Endothelial cell of umbilical vein (primary cell): ENCODE data around the gene MYT1. TPM values are rescaled to one million over a fixed set of nuclear protein-coding genes. Genes with fewer than 3 reads are reported as not detected.

ENCODE experiments used
- BruUV-seq: library from RNA; stranded (reverse); fragments of 400-500 nt; replicated peaks from 2 replicates; lab custom pipeline; 2021; lab: Mats Ljungman, UMichigan
- CTCF ChIA-PET: fragments of 300-600, 350-600 bp; sonication (Branson Sonifier 250); formaldehyde crosslinking; loops from one replicate; lab custom pipeline; 2021; ENCODE audit warnings: antibody characterized with exemption, inconsistent platforms; lab: Charles Lee
- POLR2A ChIA-PET: fragments of 300-600, 350-600 bp; sonication (Branson Sonifier 250); formaldehyde crosslinking; loops from one replicate; lab custom pipeline; 2021; ENCODE audit warnings: antibody characterized with exemption, inconsistent platforms; lab: Charles Lee
- DNase-seq: peaks from one replicate; pipeline ENCODE4 v3.0.0-alpha.2; 2011; ENCODE audit warnings: low read depth, low spot score
- FAIRE-seq: peaks from 2 replicates; lab custom pipeline; 2011; peaks lifted over from hg19 to GRCh38; lab: Jason Lieb, UNC
- H2AFZ ChIP-seq: 2 replicates; pipeline ENCODE4 v1.6.0; 2012; ENCODE audit warnings: low read depth, low read length, control low read depth, inconsistent platforms
- H3K27ac ChIP-seq: 2 replicates; pipeline ENCODE4 v1.5.1; 2011; ENCODE audit warnings: low read depth, mild to moderate bottlenecking, control low read depth, low read length, moderate library complexity; ENCODE audit not compliant: insufficient read depth
- H3K27me3 ChIP-seq, 2 experiments: 2 replicates each; pipeline versions ENCODE4 v1.6.0 to v1.6.1; 2011; ENCODE audit warnings: low read length in 2 of 2, mixed read lengths in 1 of 2; ENCODE audit not compliant: control insufficient read depth in 2 of 2, insufficient read depth in 2 of 2
- H3K36me3 ChIP-seq, 2 experiments: 2 replicates in 1 of 2; 3 replicates in 1 of 2; pipeline ENCODE4 v1.5.1; 2011; ENCODE audit warnings: low read length in 2 of 2, mild to moderate bottlenecking in 1 of 2, moderate library complexity in 1 of 2; ENCODE audit not compliant: control insufficient read depth in 2 of 2, insufficient read depth in 2 of 2; ENCODE audit errors: extremely low read depth in 1 of 2
- H3K4me1 ChIP-seq: 3 replicates; pipeline ENCODE4 v1.5.1; 2011; ENCODE audit warnings: mild to moderate bottlenecking, low read length; ENCODE audit not compliant: control insufficient read depth, insufficient read depth; ENCODE audit errors: extremely low read depth
- H3K4me2 ChIP-seq: 2 replicates; pipeline ENCODE4 v1.6.1; 2011; ENCODE audit warnings: low read length, control low read depth, mixed read lengths; ENCODE audit not compliant: insufficient read depth
- H3K4me3 ChIP-seq, 3 experiments: fragments of 200-600 bp in 1 of 3; sonication (generic), shearing (Covaris generic) in 1 of 3; replicated peaks in 1 of 3; 2 replicates each; pipeline ENCODE4 v1.5.1; 2011 to 2016; ENCODE audit warnings: control low read depth in 3 of 3, low read length in 3 of 3, mild to moderate bottlenecking in 2 of 3, inconsistent platforms in 1 of 3, low read depth in 1 of 3, moderate library complexity in 1 of 3; ENCODE audit not compliant: insufficient read depth in 1 of 3
- H3K79me2 ChIP-seq: 2 replicates; pipeline ENCODE4 v1.6.0; 2012; ENCODE audit warnings: low read length, inconsistent platforms; ENCODE audit not compliant: control insufficient read depth, insufficient read depth
- H3K9ac ChIP-seq: replicated peaks from 2 replicates; pipeline ENCODE3; 2011; ENCODE audit warnings: low read length, control low read depth; ENCODE audit not compliant: insufficient read depth; ENCODE audit errors: extremely low read depth
- H3K9me1 ChIP-seq: replicated peaks from 3 replicates; pipeline ENCODE4 v1.6.0; 2011; ENCODE audit warnings: mild to moderate bottlenecking, low read length; ENCODE audit not compliant: control insufficient read depth, insufficient read depth; ENCODE audit errors: extremely low read depth
- H3K9me3 ChIP-seq: replicated peaks from 2 replicates; pipeline ENCODE4 v1.5.1; 2012; ENCODE audit warnings: low read length, inconsistent platforms; ENCODE audit not compliant: control insufficient read depth, insufficient read depth
- H4K20me1 ChIP-seq: replicated peaks from 2 replicates; pipeline ENCODE3; 2011; ENCODE audit warnings: mild to moderate bottlenecking, low read length; ENCODE audit not compliant: control insufficient read depth, insufficient read depth; ENCODE audit errors: extremely low read depth
- CTCF ChIP-seq, 2 donors: IDR thresholded peaks; 1 replicate in 1 of 2; 2 replicates in 1 of 2; pipeline ENCODE4 v1.5.1; 2011; ENCODE audit warnings: low read length in 2 of 2, mild to moderate bottlenecking in 2 of 2, moderate library complexity in 2 of 2, control low read depth in 1 of 2, inconsistent platforms in 1 of 2, low read depth in 1 of 2; ENCODE audit not compliant: insufficient read depth in 1 of 2; ENCODE audit errors: extremely low read depth in 1 of 2
- EZH2 ChIP-seq: IDR thresholded peaks from 2 replicates; pipeline ENCODE4 v1.6.1; 2012; ENCODE audit warnings: borderline replicate concordance, low read depth, mild to moderate bottlenecking, moderate library complexity, low read length, inconsistent platforms; ENCODE audit not compliant: severe bottlenecking
- FOS ChIP-seq: IDR thresholded peaks from 2 replicates; pipeline ENCODE4 v1.6.1; 2011; ENCODE audit warnings: mild to moderate bottlenecking, low read length, moderate library complexity, borderline replicate concordance; ENCODE audit not compliant: insufficient read depth
- GATA2 ChIP-seq: IDR thresholded peaks from 2 replicates; pipeline ENCODE4 v1.7.0; 2011; ENCODE audit warnings: low read depth, mild to moderate bottlenecking, moderate library complexity, mixed read lengths, low read length; ENCODE audit not compliant: insufficient read length, insufficient read depth
- JUN ChIP-seq: IDR thresholded peaks from 2 replicates; pipeline ENCODE4 v1.6.1; 2011; ENCODE audit warnings: borderline replicate concordance, low read depth; ENCODE audit not compliant: insufficient read length, insufficient read depth
- MAX ChIP-seq: IDR thresholded peaks from 2 replicates; pipeline ENCODE4 v1.6.1; 2011; ENCODE audit not compliant: insufficient read depth, insufficient read length
- MYC ChIP-seq: IDR thresholded peaks from one replicate; pipeline ENCODE4 v1.6.1; 2011; ENCODE audit warnings: mild to moderate bottlenecking, low read depth, low read length
- POLR2A ChIP-seq: IDR thresholded peaks from 2 replicates; pipeline ENCODE4 v1.6.1; 2012; ENCODE audit warnings: low read depth, mild to moderate bottlenecking, control low read depth, low read length
- POLR2AphosphoS5 ChIP-seq: IDR thresholded peaks from 2 replicates; pipeline ENCODE4 v1.6.1; 2012; ENCODE audit warnings: low read depth, mild to moderate bottlenecking, control low read depth, low read length, moderate library complexity; ENCODE audit not compliant: insufficient read depth
- dilution Hi-C: fragments of 300-500 bp; cut with MboI; formaldehyde crosslinking; loops from one replicate; pipeline ENCODE4 v1.15.0; 2019; ENCODE audit warnings: low sequenced_read_pairs; ENCODE audit not compliant: extremely low pct_ligation_motif_present
- intact Hi-C: fragments of 100-400 bp; cut with micrococcal nuclease; formaldehyde crosslinking; loops from one replicate; pipeline ENCODE4 v1.10.0; 2022
- polyA plus RNA-seq, 4 experiments: library from polyadenylated mRNA; depleted of rRNA in 3 of 4; stranded (reverse) in 3 of 4; unstranded in 1 of 4; fragments of >200 nt; gene quantifications; 2 replicates each; pipeline versions ENCODE4 v1.2.1 to v1.2.3, GENCODE V29; 2011 to 2012; ENCODE audit warnings: missing spikeins in 1 of 4
- total RNA-seq: library from RNA; stranded (reverse); gene quantifications from 2 replicates; pipeline ENCODE4 v1.2.3, GENCODE V29; 2021

Gene MYT1
- total and polyA plus RNA-seq, 2 donors (not counting 3 experiments of a cell fraction or from before 2014, with no cell fraction given), result not detected

GRCh38 chr20:64115171-64115911 lies 48.9 kb upstream of the MYT1 start:
- H3K9me3 ChIP-seq, result no peaks in the 10 kb centered on the region
- no peaks in the 10 kb centered on the region for H3K36me3 ChIP-seq
- CTCF ChIA-PET, result interaction anchor here (1.5 to 8.0 kb wide), 3 partner anchors 13 to 76 kb away, joined by 6 to 66 read pairs (median 9); partner anchors contain the start of gene LKAAEAR1
- POLR2A ChIA-PET, result no interaction called here
- H2AFZ ChIP-seq, result no peak overlapping the region
- intact Hi-C loops, result no loop called here
- H3K9me1 ChIP-seq, result no peaks in the 10 kb centered on the region
- H3K27ac ChIP-seq, result no peak overlapping the region
- no peaks in the 10 kb centered on the region for H4K20me1 ChIP-seq
- FAIRE-seq (no peak), DNase-seq (no peak)
- BruUV-seq, result no TSS peak
- dilution Hi-C loops, result no loop called here
- TF ChIP-seq CTCF (IDR thresholded peaks at IDR 0.05; ENCODE audit: extremely low read depth in 1 of 2, insufficient read depth in 1 of 2, low read depth in 1 of 2, low read length in 2 of 2) (no peak), MYC (no peak), MAX (no peak), POLR2A (no peak), JUN (no peak), GATA2 (no peak), FOS (no peak), POLR2AphosphoS5 (no peak), EZH2 (no peak)
- H3K4me3 ChIP-seq, result no peak overlapping the region
- no peak overlapping the region for H3K4me2 ChIP-seq
- H3K27me3 ChIP-seq, result no peaks in the 10 kb centered on the region
- H3K9ac ChIP-seq, result no peak overlapping the region
- H3K4me1 ChIP-seq, result no peaks in the 10 kb centered on the region
- H3K79me2 ChIP-seq, result no peaks in the 10 kb centered on the region
